Heart right ventricle (tissue), 16 donors: ENCODE measurements around the gene LYSMD3. TPM values are rescaled to one million over a fixed set of nuclear protein-coding genes. Genes with fewer than 3 reads are reported as not detected.

Source experiments
- ATAC-seq, 8 donors: fragments of 200-7000 bp; cut with Tn5 transposase; one replicate each; pipeline ENCODE4 v1.9.1; 2020; ENCODE audit warnings: mild to moderate bottlenecking in 8 of 8, moderate library complexity in 8 of 8, moderate number of reproducible peaks in 1 of 8
- DNase-seq, 2 donors: peaks; one replicate each; pipeline ENCODE4 v3.0.0-alpha.2; 2020
- H3K27ac ChIP-seq, 10 donors: fragments of 200-600 bp; sonication (generic) in 2 of 10; one replicate each; pipeline versions ENCODE4 v1.5.0 to v1.8.0; 2020 to 2022; ENCODE audit warnings: mild to moderate bottlenecking in 3 of 10
- H3K27me3 ChIP-seq, 7 donors: fragments of 200-600 bp; one replicate each; pipeline ENCODE4 v1.8.0; 2021 to 2022; ENCODE audit warnings: mild to moderate bottlenecking in 2 of 7
- H3K36me3 ChIP-seq, 9 donors: fragments of 200-600 bp; sonication (generic) in 1 of 9; one replicate each; pipeline versions ENCODE4 v1.5.0 to v1.8.0; 2020 to 2022; ENCODE audit warnings: mild to moderate bottlenecking in 2 of 9
- H3K4me1 ChIP-seq, 9 donors: fragments of 200-600 bp; sonication (generic) in 1 of 9; one replicate each; pipeline versions ENCODE4 v1.5.0 to v1.8.0; 2020 to 2022; ENCODE audit warnings: mild to moderate bottlenecking in 4 of 9
- H3K4me3 ChIP-seq, 10 donors: fragments of 200-600 bp; sonication (generic) in 2 of 10; one replicate each; pipeline versions ENCODE4 v1.5.0 to v1.8.0; 2020 to 2022; ENCODE audit warnings: mild to moderate bottlenecking in 7 of 10, moderate library complexity in 2 of 10
- H3K9me3 ChIP-seq, 11 donors: fragments of 200-600 bp in 10 of 11; sonication (generic) in 2 of 11; one replicate each; pipeline versions ENCODE4 v1.5.0 to v1.8.0; 2013 to 2022; ENCODE audit warnings: mild to moderate bottlenecking in 2 of 11, control low read depth in 1 of 11, moderate library complexity in 1 of 11
- WGBS, 2 donors: extraction: QIAGEN DNeasy Blood & Tissue Kit; methylation state at CpG; one replicate each; pipeline ENCODE4 v1.1.7; 2013; ENCODE audit warnings: inconsistent platforms in 1 of 2; 5-methylcytosine and 5-hydroxymethylcytosine counted together
- intact Hi-C, 10 donors: fragments of 100-400 bp; cut with DNase I; formaldehyde crosslinking; loops; one replicate each; pipeline versions ENCODE4 v1.11.1 to v1.14.2; 2022
- polyA plus RNA-seq, 2 donors: library from polyadenylated mRNA; stranded (reverse); fragments of 200-250 nt; gene quantifications; one replicate each; pipeline ENCODE4 v1.2.3, GENCODE V29; 2013
- total RNA-seq, 10 donors: library from RNA; stranded (reverse); fragmentation: NEBNext Ultra II Directional in 3 of 10; extraction: Animal tissue kit (Norgen Biotek cat#: 25700) in 3 of 10; gene quantifications; one replicate each; pipeline versions ENCODE4 v1.2.1 to v1.2.4, GENCODE V29; 2021 to 2023
- TF ChIP-seq, protein P1 (sequence below), 9 donors: fragments of 200-600 bp; sonication (generic) in 2 of 9; IDR thresholded peaks; one replicate each; pipeline versions ENCODE4 v1.5.0 to v1.8.0; 2021 to 2022; ENCODE audit warnings: antibody characterized with exemption in 9 of 9, mild to moderate bottlenecking in 5 of 9, moderate library complexity in 1 of 9
- donor health status: Arrhythmogenic right ventricular cardiomyopathy.
- donor health status: ischemic (EF 13 %, LVEDD 7.1; RV severe dilation, severe dysfunction).
- donor health status: healthy with polysubstance abuse.
- donor health status: DM: no; HTN: yes; CAD: no.
- donor health status: DM: no; HTN: no; CAD: no.
- donor health status: ischemic (EF 25% LVEDD 6.9; RV normal size, moderate dysfunction).
- donor health status: ischemic (EF 25% LVEDD 5.7; RV mildly dilated, moderate dysfunction).
- donor health status: healthy.
- donor health status: DM: yes; HTN: yes; CAD: no.
- donor health status: Ischemic cardiomyopathy.
- donor health status: ischemic (EF 35%, LVEDD 5.7; RV mildly dilated, moderate dysfunction).
- donor health status: nonischemic (EF 11% LVEDD 7.7; RV severe dilation, severe dysfunction).
- donor health status: DM: yes; HTN: yes; CAD: no.
- donor health status: PGD.
- donor health status: ischemic (EF 29% LVEDD 5.4; RV normal size, mild dysfunction).
- donor health status: nonischemic (EF 23%, LVEDD 6.1; RV moderate dilation, normal function).

The LYSMD3 gene
- total and polyA plus RNA-seq, 12 donors = 5.8 to 26.7 (median 19.3) TPM

DNA sequence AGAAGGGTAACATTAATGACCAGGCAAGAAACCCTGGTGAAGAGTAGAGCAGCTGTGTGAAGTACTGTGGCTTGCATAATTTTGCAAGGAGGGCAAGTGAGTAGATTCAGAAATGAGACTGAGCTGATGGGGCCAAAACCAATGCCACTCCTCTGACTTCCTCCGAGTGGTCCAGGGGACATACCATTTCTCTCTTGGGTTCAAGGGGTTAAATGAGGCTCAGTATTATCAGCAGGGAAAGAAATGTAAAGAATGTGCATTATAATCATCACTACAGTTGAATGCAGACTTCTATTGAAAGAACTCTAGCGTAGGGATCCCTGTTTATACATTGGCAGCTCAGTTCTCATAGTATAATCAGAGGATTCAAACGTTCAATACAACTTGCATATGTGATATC is 44.8 kb downstream of the LYSMD3 start:
- no peak for ATAC-seq
- H3K9me3 ChIP-seq = no peaks in the 10 kb centered on the region
- intact Hi-C loops = loop anchor here in 1 of 10 donors (5.0 kb wide), 1 partner anchor 38 kb away; no protein-coding TSS in a partner anchor
- no peaks in the 10 kb centered on the region for H3K36me3 ChIP-seq
- no peak for DNase-seq
- 43 to 48% methylated on average over 3 of the region's 3 CpGs for WGBS, 2 donors
- no peaks in the 10 kb centered on the region for H3K4me1 ChIP-seq
- TF ChIP-seq, protein P1, sequence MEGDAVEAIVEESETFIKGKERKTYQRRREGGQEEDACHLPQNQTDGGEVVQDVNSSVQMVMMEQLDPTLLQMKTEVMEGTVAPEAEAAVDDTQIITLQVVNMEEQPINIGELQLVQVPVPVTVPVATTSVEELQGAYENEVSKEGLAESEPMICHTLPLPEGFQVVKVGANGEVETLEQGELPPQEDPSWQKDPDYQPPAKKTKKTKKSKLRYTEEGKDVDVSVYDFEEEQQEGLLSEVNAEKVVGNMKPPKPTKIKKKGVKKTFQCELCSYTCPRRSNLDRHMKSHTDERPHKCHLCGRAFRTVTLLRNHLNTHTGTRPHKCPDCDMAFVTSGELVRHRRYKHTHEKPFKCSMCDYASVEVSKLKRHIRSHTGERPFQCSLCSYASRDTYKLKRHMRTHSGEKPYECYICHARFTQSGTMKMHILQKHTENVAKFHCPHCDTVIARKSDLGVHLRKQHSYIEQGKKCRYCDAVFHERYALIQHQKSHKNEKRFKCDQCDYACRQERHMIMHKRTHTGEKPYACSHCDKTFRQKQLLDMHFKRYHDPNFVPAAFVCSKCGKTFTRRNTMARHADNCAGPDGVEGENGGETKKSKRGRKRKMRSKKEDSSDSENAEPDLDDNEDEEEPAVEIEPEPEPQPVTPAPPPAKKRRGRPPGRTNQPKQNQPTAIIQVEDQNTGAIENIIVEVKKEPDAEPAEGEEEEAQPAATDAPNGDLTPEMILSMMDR (IDR thresholded peaks at IDR 0.05) = no peak
- H3K27ac ChIP-seq = no peak overlapping the region
- H3K27me3 ChIP-seq = no peaks in the 10 kb centered on the region
- H3K4me3 ChIP-seq = no peak overlapping the region

DNA sequence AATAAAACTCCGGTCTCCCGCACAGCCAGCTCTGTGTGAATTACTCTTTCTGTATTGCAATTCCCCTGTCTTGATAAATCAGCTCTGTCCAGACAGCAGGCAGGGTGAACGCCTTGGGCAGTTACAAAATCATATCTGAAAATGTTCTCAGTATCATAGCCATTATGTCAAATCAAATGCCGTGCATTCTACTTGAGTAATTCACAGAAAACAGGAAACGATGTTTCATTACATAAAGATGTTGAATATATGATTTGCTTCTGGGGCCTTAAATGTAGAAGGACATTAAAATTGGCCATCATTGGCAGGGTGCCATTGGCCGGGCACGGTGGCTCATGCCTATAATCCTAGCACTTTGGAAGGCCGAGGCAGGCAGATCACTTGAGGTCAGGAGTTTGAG is 46.2 kb downstream of the LYSMD3 start:
- 89 to 91% methylated on average over 8 of the region's 8 CpGs for WGBS, 2 donors
- ATAC-seq (no peak), DNase-seq (no peak)
- no peaks in the 10 kb centered on the region for H3K36me3 ChIP-seq
- intact Hi-C loops = loop anchor here in 1 of 10 donors (5.0 kb wide), 1 partner anchor 39 kb away; no protein-coding TSS in a partner anchor
- H3K9me3 ChIP-seq = no peaks in the 10 kb centered on the region
- H3K4me1 ChIP-seq = no peaks in the 10 kb centered on the region
- TF ChIP-seq, protein P1 (IDR thresholded peaks at IDR 0.05) = no peak
- no peaks in the 10 kb centered on the region for H3K27me3 ChIP-seq
- H3K27ac ChIP-seq = no peak overlapping the region
- no peak overlapping the region for H3K4me3 ChIP-seq

DNA sequence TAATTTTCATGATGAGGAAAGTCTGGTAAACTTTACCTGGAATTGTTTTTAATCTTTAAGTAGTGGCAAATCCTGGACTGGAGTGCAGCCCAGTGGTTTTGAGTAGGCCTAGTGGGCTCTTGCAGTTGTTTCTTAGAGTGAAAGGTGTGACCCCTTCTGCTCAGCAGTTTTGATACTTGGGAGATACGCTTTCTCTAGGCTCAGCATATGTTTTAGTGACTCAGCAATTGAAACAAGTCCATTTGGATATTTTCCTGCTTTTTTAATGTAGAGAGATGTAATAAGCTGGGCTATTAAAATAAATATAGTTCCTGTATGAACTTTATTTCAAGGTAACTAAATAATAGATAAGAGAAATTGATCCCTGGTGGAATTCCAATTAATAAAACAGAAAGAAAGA is 48.7 kb downstream of the LYSMD3 start:
- Histone ChIP-seq H3K9me3 (no peaks in the 10 kb centered on the region), H3K36me3 (no peaks in the 10 kb centered on the region), H3K27me3 (no peaks in the 10 kb centered on the region), H3K4me1 (peaks cover 0 to under 1% (median 0%) of the 10 kb centered on the region in 9 donors), H3K4me3 (no peak overlapping the region), H3K27ac (no peak overlapping the region)
- TF ChIP-seq, protein P1 (IDR thresholded peaks at IDR 0.05) = no peak
- intact Hi-C loops = loop anchor here in 1 of 10 donors (5.0 kb wide), 1 partner anchor 42 kb away; no protein-coding TSS in a partner anchor
- no peak for DNase-seq
- ATAC-seq = no peak
- WGBS, 2 donors = 92 to 96% methylated on average over 1 of the region's 1 CpG

DNA sequence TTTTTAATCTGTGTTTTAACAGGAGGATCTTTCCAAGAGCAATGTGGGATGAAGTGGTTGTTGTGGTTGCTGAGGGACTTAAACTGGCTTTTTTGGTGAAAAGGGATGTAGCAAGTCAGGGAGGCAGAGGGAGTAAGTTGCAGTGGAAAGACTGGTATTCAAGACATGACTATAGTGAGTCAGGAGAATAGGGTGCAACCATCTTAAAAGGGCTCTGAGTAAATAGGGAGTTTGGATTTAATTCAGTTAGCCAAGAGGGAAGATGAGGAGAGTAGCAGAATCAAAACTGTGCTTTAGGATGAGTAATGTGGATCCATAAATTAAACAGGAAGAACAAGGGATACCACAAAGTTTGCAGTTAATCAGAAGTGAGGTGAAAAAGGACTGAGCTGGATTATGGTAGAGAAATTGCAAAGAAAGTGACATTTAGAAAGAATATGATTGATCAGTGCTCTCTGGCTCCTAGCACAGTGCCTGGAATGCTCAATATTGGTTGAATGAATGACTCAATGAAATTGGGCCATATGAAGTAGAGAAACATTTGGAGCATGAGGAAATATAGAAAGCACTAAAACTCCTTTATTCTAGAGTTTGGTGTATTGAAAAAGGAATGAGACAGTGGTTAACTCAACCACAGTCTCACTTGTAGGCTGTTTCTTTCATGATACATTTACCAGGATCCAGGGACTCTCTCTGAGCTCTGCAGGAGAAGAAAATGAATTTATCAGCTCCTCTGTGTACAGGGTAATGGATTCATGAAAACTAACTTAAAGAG is 49.6 kb downstream of the LYSMD3 start:
- H3K27me3 ChIP-seq = no peaks in the 10 kb centered on the region
- ATAC-seq (no peak), DNase-seq (no peak)
- no peaks in the 10 kb centered on the region for H3K36me3 ChIP-seq
- peaks cover 0 to 9% (median 4%) of the 10 kb centered on the region in 9 donors for H3K4me1 ChIP-seq
- intact Hi-C loops = loop anchor here in 5 of 10 donors (5.0 to 10.0 kb wide), 3 partner anchors 43 to 48 kb away; partner anchors contain the start of gene LYSMD3 (in 4 of the 5)
- no peaks in the 10 kb centered on the region for H3K9me3 ChIP-seq
- no peak overlapping the region for H3K27ac ChIP-seq
- TF ChIP-seq, protein P1 (IDR thresholded peaks at IDR 0.05) = no peak
- H3K4me3 ChIP-seq = no peak overlapping the region
